ENCODE results near the gene ZNF672. TPM values are rescaled to one million over a fixed set of nuclear protein-coding genes. Genes with fewer than 3 reads are reported as not detected.
A peak's percentile ranks its signal among the peaks of the same experiment; 100 is the strongest.

Gene ZNF672
- polyA plus RNA-seq, 1 of the 3 experiments (the other 2 are of a cell fraction), result 14.2 TPM

- no peaks in the 10 kb centered on the region for H3K79me2 ChIP-seq (ENCODE audit: insufficient read depth)
- 24% methylated on average over 10 of the region's 10 CpGs for WGBS (ENCODE audit: low lambda C conversion rate)
- H3K4me1 ChIP-seq (ENCODE audit: control insufficient read depth in 1 of 2, insufficient read depth in 2 of 2, low read depth in 1 of 2, low read length in 1 of 2), result no peaks in the 10 kb centered on the region; a peak in 1 of 4 replicates
- DNase-seq, result no peak
- no peak overlapping the region for H3K4me2 ChIP-seq
- H3K27me3 ChIP-seq (ENCODE audit: insufficient read depth), result peaks cover 24% of the 10 kb centered on the region; the same call in 1 of the 2 replicates
- 0 out of 2 replicates have a peak overlapping the region, but pooled peaks have one; percentile 37 for H2AFZ ChIP-seq (ENCODE audit: low read depth)
- H3K9me2 ChIP-seq, result no peaks in the 10 kb centered on the region
- no peaks in the 10 kb centered on the region for H3K9me3 ChIP-seq
- H3F3A ChIP-seq (replicated peaks; ENCODE audit: insufficient read depth), result no peaks in the 10 kb centered on the region
- no peaks in the 10 kb centered on the region for H3K36me3 ChIP-seq (replicated peaks in 1 of 2; ENCODE audit: control insufficient read depth in 1 of 2, insufficient read depth in 2 of 2, low read length in 1 of 2)
- H3K4me3 ChIP-seq (ENCODE audit: low read depth in 2 of 2, low read length in 1 of 2), result no peak overlapping the region; a peak in 1 of 4 replicates
- no peaks in the 10 kb centered on the region for H4K20me1 ChIP-seq (ENCODE audit: insufficient read depth)
- no peak overlapping the region for H3K9ac ChIP-seq
- TF ChIP-seq EP300 (IDR thresholded peaks at IDR 0.05; ENCODE audit: borderline replicate concordance in 1 of 2, low read depth in 1 of 2, low read length in 1 of 2), result no peak
- TF ChIP-seq SMC3 (IDR thresholded peaks at IDR 0.05; ENCODE audit: low read depth, low read length), result no peak
- no peak for TF ChIP-seq IRF3 (IDR thresholded peaks at IDR 0.05; ENCODE audit: low read depth, low read length)
- no peak for TF ChIP-seq NFIC (IDR thresholded peaks at IDR 0.05; ENCODE audit: borderline replicate concordance)
- POLR2A ChIA-PET, result no interaction called here
- no peak overlapping the region for H3K27ac ChIP-seq (ENCODE audit: low read depth in 2 of 2, low read length in 1 of 2)
- CTCF ChIA-PET, result interaction anchor here (0.6 to 9.9 kb wide), 12 partner anchors 8 to 1474 kb away, joined by 3 to 122 read pairs (median 4); partner anchors contain the start of gene ZNF672
Measured at GRCh38 chr1:248804771-248805681, 33.0 kb upstream of the ZNF672 start.

GRCh38 chr1:248805876-248806275 is 32.1 kb upstream of the ZNF672 start:
- no peaks in the 10 kb centered on the region for H3K9me3 ChIP-seq
- H3K4me2 ChIP-seq, result no peak overlapping the region
- H3K4me1 ChIP-seq (ENCODE audit: control insufficient read depth in 1 of 2, insufficient read depth in 2 of 2, low read depth in 1 of 2, low read length in 1 of 2), result peaks cover 0 to 6% of the 10 kb centered on the region in 2 experiments; a peak in 1 of 4 replicates
- H3K79me2 ChIP-seq (ENCODE audit: insufficient read depth), result no peaks in the 10 kb centered on the region
- no peaks in the 10 kb centered on the region for H4K20me1 ChIP-seq (ENCODE audit: insufficient read depth)
- no peaks in the 10 kb centered on the region for H3K9me2 ChIP-seq
- POLR2A ChIA-PET, result no interaction called here
- no peak overlapping the region for H3K9ac ChIP-seq
- H3F3A ChIP-seq (replicated peaks; ENCODE audit: insufficient read depth), result no peaks in the 10 kb centered on the region
- peaks cover 16% of the 10 kb centered on the region; the same call in 1 of the 2 replicates for H3K27me3 ChIP-seq (ENCODE audit: insufficient read depth)
- H3K27ac ChIP-seq (ENCODE audit: low read depth in 2 of 2, low read length in 1 of 2), result no peak overlapping the region
- H3K36me3 ChIP-seq (replicated peaks in 1 of 2; ENCODE audit: control insufficient read depth in 1 of 2, insufficient read depth in 2 of 2, low read length in 1 of 2), result peaks cover 0 to 2% of the 10 kb centered on the region in 2 experiments
- WGBS (ENCODE audit: low lambda C conversion rate), result 91% methylated on average over 1 of the region's 1 CpG
- no peak for DNase-seq
- no peak overlapping the region for H3K4me3 ChIP-seq (ENCODE audit: low read depth in 2 of 2, low read length in 1 of 2)
- no peak overlapping the region for H2AFZ ChIP-seq (ENCODE audit: low read depth)
- TF ChIP-seq FOXJ3 (CRISPR knock-in tag; IDR thresholded peaks at IDR 0.05) (no peak), RAD21 (IDR thresholded peaks at IDR 0.05; ENCODE audit: low read length) (no peak), RXRA (IDR thresholded peaks at IDR 0.05; ENCODE audit: borderline replicate concordance, low read depth) (no peak), TCF12 (IDR thresholded peaks at IDR 0.05) (no peak), NFIC (IDR thresholded peaks at IDR 0.05; ENCODE audit: borderline replicate concordance) (no peak), YY1 (IDR thresholded peaks at IDR 0.05; ENCODE audit: low read depth) (no peak), RFX5 (IDR thresholded peaks at IDR 0.05; ENCODE audit: low read length) (no peak), USF1 (IDR thresholded peaks at IDR 0.05; ENCODE audit: borderline replicate concordance, low read depth) (no peak), USF2 (IDR thresholded peaks at IDR 0.05; ENCODE audit: borderline replicate concordance, low read depth, low read length) (no peak), CTCF (IDR thresholded peaks at IDR 0.05) (no peak), CHD2 (IDR thresholded peaks at IDR 0.05; ENCODE audit: low read length, partially characterized antibody) (no peak)
- CTCF ChIA-PET, result interaction anchor here (0.6 to 9.9 kb wide), 16 partner anchors 8 to 1475 kb away, joined by 3 to 122 read pairs (median 6); partner anchors contain the start of gene ZNF672

All from SK-N-SH (cell line).